Glomerular visceral epithelial cell (primary cell): Measurements from ENCODE around the gene EZH2.

ENCODE experiments used
- DNase-seq: peaks from one replicate; pipeline ENCODE4 v3.0.0-alpha.2; 2016; ENCODE audit errors: extremely low spot score

The EZH2 gene

GRCh38 chr7:148884049-148884298 is at the start of gene EZH2:
Gene EZH2 (minus strand): TSS chr7:148884291. CDS start chr7:148847298, 36,993 bp downstream.
- DNase-seq: no peak

GRCh38 chr7:148931470-148931869 is 47.4 kb upstream of the EZH2 start:
- DNase-seq: no peak

GRCh38 chr7:148930335-148930734 is 46.2 kb upstream of the EZH2 start:
- no peak for DNase-seq

- no peak for DNase-seq
Measured at GRCh38 chr7:148929176-148929575, 45.1 kb upstream of the EZH2 start.

- no peak for DNase-seq
Measured at GRCh38 chr7:148927123-148928045, 43.3 kb upstream of the EZH2 start.

GRCh38 chr7:148925836-148926235 is 41.7 kb upstream of the EZH2 start:
- DNase-seq: no peak

- DNase-seq: no peak
Measured at GRCh38 chr7:148924011-148924410, 39.9 kb upstream of the EZH2 start.

GRCh38 chr7:148921806-148922205 is 37.7 kb upstream of the EZH2 start:
- no peak for DNase-seq

GRCh38 chr7:148921189-148921588 is 37.1 kb upstream of the EZH2 start:
- DNase-seq: no peak

GRCh38 chr7:148919859-148920258 is 35.8 kb upstream of the EZH2 start:
- DNase-seq: no peak

- DNase-seq: no peak
Measured at GRCh38 chr7:148918058-148918596, 34.0 kb upstream of the EZH2 start.

GRCh38 chr7:148916186-148916585 is 32.1 kb upstream of the EZH2 start:
- no peak for DNase-seq

- no peak for DNase-seq
Measured at GRCh38 chr7:148915211-148915610, 31.1 kb upstream of the EZH2 start.

- peak; percentile 62 for DNase-seq
Measured at GRCh38 chr7:148914208-148914777, 30.2 kb upstream of the EZH2 start.

- DNase-seq: no peak
Measured at GRCh38 chr7:148912758-148913541, 28.9 kb upstream of the EZH2 start.

- DNase-seq: no peak
Measured at GRCh38 chr7:148912151-148912550, 28.1 kb upstream of the EZH2 start.

- no peak for DNase-seq
Measured at GRCh38 chr7:148911626-148912025, 27.5 kb upstream of the EZH2 start.

- DNase-seq: no peak
Measured at GRCh38 chr7:148909568-148909967, 25.5 kb upstream of the EZH2 start.

GRCh38 chr7:148906707-148907498 is 22.8 kb upstream of the EZH2 start:
- DNase-seq: no peak

- DNase-seq: no peak
Measured at GRCh38 chr7:148905093-148905666, 21.1 kb upstream of the EZH2 start.

- DNase-seq: no peak
Measured at GRCh38 chr7:148903504-148903903, 19.4 kb upstream of the EZH2 start.
